HuH-7.5 (cell line): ENCODE data around the gene SCN1A.

Experiments used
- DNase-seq: peaks from one replicate; pipeline ENCODE4 v3.0.0; 2011; ENCODE audit warnings: low spot score

SCN1A gene

GRCh38 chr2:165970663-165971062 is 157.2 kb downstream of the SCN1A start:
- DNase-seq = no peak

DNA sequence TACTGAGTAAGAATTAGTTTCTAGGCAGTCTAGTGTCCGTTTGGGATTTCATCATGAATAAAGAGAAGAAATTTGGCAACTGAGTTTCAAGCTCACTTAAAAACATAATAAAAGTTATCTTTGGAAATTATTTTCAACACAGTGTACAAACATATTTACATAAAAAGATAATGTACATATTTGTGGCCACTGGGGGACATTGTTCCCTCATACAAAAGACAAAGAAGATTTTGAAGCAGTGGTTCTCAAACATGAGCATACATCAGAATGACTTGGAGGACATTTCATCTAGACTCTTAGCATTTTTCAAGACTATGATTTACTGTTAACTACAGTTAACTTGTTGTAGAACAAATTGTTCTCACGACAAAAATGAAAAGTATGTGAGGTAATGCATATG is 158.6 kb downstream of the SCN1A start:
- no peak for DNase-seq

GRCh38 chr2:165967746-165968145 is 160.1 kb downstream of the SCN1A start:
- no peak for DNase-seq

- DNase-seq = no peak
These were observed 166.0 kb downstream of the SCN1A start for GRCh38 chr2:165961818-165962217.

DNA sequence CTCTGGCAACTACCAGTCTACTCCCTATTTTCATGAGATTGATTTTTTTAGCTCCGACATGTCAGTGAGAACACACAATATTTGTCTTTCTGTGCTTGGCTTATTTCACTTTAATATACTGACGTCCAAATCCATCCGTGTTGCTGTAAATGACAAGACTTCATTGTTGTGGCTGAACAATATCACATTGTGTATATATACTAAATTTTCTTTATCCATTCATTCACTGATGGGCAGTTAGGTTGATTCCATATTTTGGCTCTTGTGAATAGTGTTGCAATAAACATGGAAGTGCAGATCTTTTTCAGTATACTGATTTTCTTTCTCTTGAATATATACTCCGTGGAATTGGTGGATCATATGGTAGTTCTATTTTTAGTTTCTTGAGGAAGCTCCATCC is 168.4 kb downstream of the SCN1A start:
- no peak for DNase-seq

DNA sequence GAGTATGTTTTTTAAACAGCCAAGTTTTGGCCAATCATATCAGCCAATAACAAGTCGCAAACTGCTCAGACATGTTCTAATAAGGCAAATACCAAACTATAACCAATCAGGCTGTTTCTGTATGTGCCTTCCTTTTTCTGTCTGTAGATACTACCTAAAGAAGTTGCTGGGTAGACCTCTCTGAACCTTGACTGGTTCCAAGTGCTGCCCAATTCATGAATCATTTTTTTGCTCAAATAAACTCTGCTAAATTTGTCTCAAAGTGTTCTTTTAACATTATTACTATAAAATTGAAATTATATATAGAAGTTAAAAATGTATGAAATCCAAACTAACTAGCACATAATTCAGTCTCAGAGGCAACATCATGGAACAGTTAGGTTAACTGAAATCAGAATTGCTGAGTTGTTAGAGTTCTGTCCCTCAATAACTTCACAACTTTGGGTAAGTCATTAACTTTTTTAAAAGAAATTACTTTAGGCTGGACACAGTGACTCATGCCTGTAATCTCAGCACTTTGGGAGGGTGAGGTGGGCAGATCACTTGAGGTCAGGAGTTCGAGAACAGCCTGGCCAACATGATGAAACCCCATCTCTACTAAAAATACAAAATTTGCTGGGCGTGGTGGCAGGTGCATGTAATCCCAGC is 169.4 kb downstream of the SCN1A start:
- no peak for DNase-seq

GRCh38 chr2:165957030-165957675 is 170.7 kb downstream of the SCN1A start:
- no peak for DNase-seq

DNA sequence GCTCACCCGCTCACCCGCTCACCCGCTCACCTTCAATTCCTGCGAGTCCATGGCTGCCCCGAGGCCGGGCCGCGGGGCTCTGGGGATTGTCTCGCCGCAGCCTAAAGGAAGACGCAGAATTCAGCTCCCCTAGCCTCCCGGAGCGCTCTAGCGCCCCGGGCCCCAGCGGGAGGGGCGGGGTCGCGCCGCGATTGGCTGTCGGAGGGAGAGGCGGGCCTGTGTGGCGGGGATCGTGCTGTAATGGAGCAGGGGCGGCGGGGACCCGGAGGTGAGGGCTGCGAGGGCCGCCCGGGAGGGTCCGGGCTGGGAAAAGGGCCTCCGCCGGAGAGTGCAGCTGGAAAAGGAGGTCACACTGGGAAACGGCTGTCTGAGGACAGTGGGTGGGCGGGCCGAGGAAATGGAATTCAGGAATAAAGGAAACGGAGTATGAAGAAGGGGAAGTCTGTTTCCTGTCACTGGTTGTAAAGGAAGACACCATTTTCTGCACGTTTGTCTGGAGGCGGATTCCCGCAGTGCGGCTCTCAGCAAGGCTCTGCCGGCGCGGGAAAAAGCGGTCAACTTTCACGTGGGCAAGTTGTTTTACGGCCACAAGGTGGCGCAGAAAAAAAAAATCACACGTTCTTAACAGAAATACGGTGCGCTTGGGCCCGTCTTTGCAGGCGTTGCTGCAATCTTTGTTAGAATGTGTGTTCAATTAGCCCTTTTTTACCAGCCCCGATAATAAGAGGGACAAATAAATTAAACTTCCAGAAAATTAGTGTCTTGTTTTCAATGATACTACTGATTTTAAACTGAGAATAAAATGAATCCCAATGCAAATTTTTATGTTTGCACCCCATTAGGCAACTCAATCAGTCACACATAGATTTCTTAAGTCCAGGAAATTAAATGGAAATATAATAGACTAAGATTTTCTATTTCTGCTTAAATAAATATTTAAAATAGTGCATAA is 173.9 kb downstream of the SCN1A start, which contains the start of gene TTC21B:
TTC21B (minus strand) TSS at position 122 of the 952 bp plus-strand sequence; CDS start at position 51, 71 bp downstream.
- DNase-seq = peak; percentile 94

DNA sequence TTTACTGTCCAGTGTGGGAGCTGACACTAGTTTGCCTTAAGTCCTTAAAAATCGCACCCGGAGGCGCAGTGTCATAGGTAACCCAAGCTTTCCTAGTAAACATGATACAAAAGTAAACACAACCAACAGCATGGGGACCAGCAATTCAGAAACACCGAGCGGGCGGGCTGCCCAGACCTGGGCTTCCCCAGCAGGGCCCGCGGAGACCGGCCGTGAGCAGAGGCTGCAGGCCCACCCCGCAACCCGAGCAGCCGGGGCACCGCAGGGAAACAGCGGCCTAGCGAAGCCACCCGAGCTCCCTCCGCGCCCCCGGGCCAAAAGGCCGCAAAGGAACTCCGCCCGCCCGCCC is 174.5 kb downstream of the SCN1A start:
- peak; percentile 53 for DNase-seq

DNA sequence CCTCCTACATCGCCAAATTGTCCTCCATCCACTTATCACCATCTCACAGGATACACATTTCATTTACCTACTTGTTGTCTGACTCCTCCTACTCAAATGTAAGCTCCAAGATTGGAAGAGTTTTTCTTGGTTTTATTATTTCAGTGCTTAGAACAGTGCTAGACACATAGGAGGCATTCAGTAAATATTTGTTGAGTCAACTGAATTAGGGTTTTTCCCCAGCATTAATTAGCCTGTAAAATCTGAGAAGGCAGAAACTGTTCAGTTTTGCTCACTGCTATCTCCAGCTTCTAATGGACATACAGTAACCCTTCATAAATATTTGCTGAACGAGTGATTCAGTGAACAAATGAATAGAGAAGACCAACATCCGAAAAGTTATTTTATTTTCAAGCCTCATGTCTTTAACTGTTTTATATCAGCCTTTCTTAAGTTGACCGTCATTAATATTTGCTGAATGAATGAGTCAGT is 175.0 kb downstream of the SCN1A start:
- no peak for DNase-seq

- no peak for DNase-seq
These were observed 175.7 kb downstream of the SCN1A start for GRCh38 chr2:165952085-165952484.

DNA sequence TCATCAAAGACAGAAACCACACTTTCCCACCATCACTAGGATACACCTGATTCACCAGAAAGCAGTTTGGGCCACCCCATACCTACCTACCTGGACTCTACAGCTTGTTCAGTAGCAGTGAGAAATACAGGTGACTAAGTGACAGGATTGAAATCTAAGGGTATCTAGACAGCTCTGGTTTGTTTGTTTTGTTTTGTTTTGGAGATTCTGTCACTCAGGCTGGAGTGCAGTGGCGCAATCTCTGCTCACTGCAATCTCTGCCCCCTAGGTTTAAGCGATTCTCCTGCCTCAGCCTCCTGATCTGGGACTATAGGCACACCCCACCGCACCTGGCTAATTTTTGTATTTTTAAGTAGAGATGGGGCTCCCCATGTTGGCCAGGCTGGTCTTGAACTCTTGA is 177.4 kb downstream of the SCN1A start:
- DNase-seq = no peak

- no peak for DNase-seq
These were observed 186.0 kb downstream of the SCN1A start for GRCh38 chr2:165941827-165942226.

DNA sequence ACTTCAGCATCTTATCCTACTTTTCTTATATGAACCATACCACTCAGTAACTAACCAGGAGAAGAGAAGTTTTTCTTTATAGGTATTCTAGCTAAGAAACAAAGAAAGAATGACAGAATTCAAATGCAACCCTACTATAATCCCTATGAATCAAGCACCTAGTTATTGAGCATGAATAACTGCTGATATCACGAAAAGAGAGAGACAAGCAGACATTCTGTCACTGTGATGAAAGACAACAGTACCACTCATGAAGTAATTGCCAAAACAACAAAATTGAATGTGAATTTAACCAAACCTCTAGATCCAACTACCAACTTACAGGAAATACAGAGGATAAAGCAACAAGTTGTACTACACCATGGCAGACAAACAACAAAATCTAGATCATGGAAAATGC is 189.6 kb downstream of the SCN1A start:
- no peak for DNase-seq
